Measurements from ENCODE around the gene EXOSC2.

EXOSC2 gene

GRCh38 chr9:130738281-130738680 is 44.7 kb downstream of the EXOSC2 start:
- DNase-seq (ENCODE audit: low read depth in 2 of 2), result no peak

DNA sequence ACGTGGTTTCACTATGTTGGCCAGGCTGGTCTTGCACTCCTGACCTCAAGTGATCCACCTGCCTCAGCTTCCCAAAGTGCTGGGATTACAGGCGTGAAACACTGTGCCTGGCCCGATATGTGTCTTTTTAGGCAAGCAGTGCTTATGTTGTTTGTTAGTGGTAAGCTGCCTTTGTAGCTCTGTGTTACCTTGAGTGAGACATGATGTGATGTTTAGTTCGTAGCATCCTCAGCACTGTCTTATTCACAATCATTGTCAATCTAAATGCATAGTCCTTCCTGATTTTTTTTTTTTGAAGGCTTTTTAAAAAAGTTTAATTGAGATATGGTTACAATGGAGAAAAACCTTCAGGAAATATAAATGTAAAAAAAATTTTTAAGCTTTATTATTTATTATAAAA is 45.5 kb downstream of the EXOSC2 start:
- DNase-seq (ENCODE audit: low read depth in 2 of 2), result no peak

- DNase-seq (ENCODE audit: low read depth in 2 of 2), result no peak
Measured at GRCh38 chr9:130740218-130741023, 46.8 kb downstream of the EXOSC2 start.

DNA sequence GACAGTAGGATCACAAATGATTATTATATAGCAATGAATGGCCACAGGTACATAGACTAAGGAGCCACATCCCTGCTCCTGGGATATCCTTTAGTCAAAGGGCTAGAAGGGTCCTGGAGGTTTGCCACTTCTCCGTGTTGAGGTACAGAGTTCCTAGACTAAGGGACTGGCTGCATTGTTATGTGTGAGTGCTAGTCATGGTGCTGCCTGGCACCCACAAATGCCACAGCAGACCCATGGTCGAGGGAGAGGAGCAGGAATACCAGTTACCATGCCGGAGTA is 47.4 kb downstream of the EXOSC2 start:
- no peak for DNase-seq (ENCODE audit: low read depth in 2 of 2)

- no peak for DNase-seq (ENCODE audit: low read depth in 2 of 2)
Measured at GRCh38 chr9:130741831-130742449, 48.4 kb downstream of the EXOSC2 start.

GRCh38 chr9:130743656-130744055 is 50.1 kb downstream of the EXOSC2 start:
- no peak for DNase-seq (ENCODE audit: low read depth in 2 of 2)

- DNase-seq (ENCODE audit: low read depth in 2 of 2), result no peak
Measured at GRCh38 chr9:130745210-130745800, 51.7 kb downstream of the EXOSC2 start.

DNA sequence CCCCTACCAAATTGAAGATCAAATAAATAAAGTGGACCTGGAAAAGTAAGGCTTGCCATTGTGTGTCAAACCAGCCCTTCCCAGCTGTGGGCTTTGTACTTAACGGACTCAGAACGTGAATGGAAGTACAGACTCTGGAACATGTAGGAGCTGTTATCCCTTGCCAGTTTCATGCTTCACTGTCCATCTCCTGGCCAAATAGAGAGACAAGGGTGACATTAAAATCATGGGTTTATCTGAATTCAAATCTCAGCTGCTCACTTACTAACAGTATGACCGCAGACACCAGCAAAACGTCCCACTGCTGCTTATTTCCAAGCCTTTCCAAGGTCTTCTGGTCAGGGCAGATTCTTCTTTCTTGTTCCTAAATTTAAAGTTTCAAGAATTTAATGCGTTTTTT is 52.2 kb downstream of the EXOSC2 start:
- DNase-seq (ENCODE audit: low read depth in 2 of 2), result no peak

GRCh38 chr9:130746434-130747212 is 53.0 kb downstream of the EXOSC2 start:
- DNase-seq (ENCODE audit: low read depth in 2 of 2), result no peak

- DNase-seq (ENCODE audit: low read depth in 2 of 2), result no peak
Measured at GRCh38 chr9:130751631-130752355, 58.2 kb downstream of the EXOSC2 start.

All from stimulated activated CD8-positive, alpha-beta memory T cell treated with anti-CD3 and anti-CD28 coated beads, Interleukin-7, amount 100 ng/mL, for 1 hour (primary cell).